Measurements from ENCODE around the gene NCLN.
"Not testable (repeated sequence)": the region's sequence is repeated elsewhere in the genome, so short reads cannot be mapped to it uniquely, and the experiment has no call there.

GRCh38 chr19:3154447-3154846, 31.3 kb upstream of the NCLN start:
- not testable (repeated sequence) for TF ChIP-seq POLR2AphosphoS5, SPI1, POLR2A, TAF1 (IDR thresholded peaks at IDR 0.05; ENCODE audit: low read depth, low read length)
